Breast epithelium (tissue), 3 donors: Measurements from ENCODE around the gene VPS51.

Source experiments
- CTCF ChIP-seq, 3 donors: fragments of 450-650 bp; IDR thresholded peaks; one replicate each; pipeline ENCODE4 v1.5.1; 2016 to 2017; ENCODE audit warnings: antibody characterized with exemption in 3 of 3, mild to moderate bottlenecking in 3 of 3, moderate library complexity in 3 of 3
- POLR2A ChIP-seq: fragments of 450-650 bp; IDR thresholded peaks from one replicate; pipeline ENCODE4 v1.6.1; 2016; ENCODE audit warnings: antibody characterized with exemption, mild to moderate bottlenecking, moderate library complexity
- POLR2AphosphoS5 ChIP-seq, 3 donors: sonication (generic); formaldehyde crosslinking; IDR thresholded peaks; one replicate each; pipeline ENCODE4 v1.6.1; 2017; ENCODE audit warnings: antibody characterized with exemption in 3 of 3

GRCh38 chr11:65104628-65105027 lies 8.6 kb downstream of the VPS51 start:
- TF ChIP-seq CTCF (IDR thresholded peaks at IDR 0.05), result no peak
- no peak for TF ChIP-seq POLR2AphosphoS5 (IDR thresholded peaks at IDR 0.05)
- no peak for TF ChIP-seq POLR2A
